WI38 (cell line): ENCODE measurements around the gene IGHMBP2.
"Not testable (repeated sequence)": the region's sequence is repeated elsewhere in the genome, so short reads cannot be mapped to it uniquely, and the experiment has no call there.

Experiments used
- H3K4me3 ChIP-seq: 2 replicates; pipeline ENCODE4 v1.5.1; 2011; ENCODE audit warnings: low read depth, mild to moderate bottlenecking, control low read depth, low read length
- CTCF ChIP-seq: IDR thresholded peaks from 2 replicates; pipeline ENCODE4 v1.5.1; 2012; ENCODE audit warnings: low read depth, mild to moderate bottlenecking, control low read depth, low read length

The IGHMBP2 gene

GRCh38 chr11:68903288-68904247 lies at the start of gene IGHMBP2, which contains the start of gene MRPL21:
Gene IGHMBP2 (plus strand): TSS chr11:68903891. CDS start chr11:68903953, 62 bp downstream.
Gene MRPL21 (minus strand): TSS chr11:68903832. CDS start chr11:68903810, 22 bp downstream.
- peak within 1 kb of the TSS; percentile 99 for H3K4me3 ChIP-seq
- TF ChIP-seq CTCF, result no peak

- no peak overlapping the region for H3K4me3 ChIP-seq
- TF ChIP-seq CTCF, result no peak
Observed at GRCh38 chr11:68854273-68854958, 49.3 kb upstream of the IGHMBP2 start.

GRCh38 chr11:68855205-68855981 lies 48.3 kb upstream of the IGHMBP2 start:
- peak overlapping the region; percentile 47 for H3K4me3 ChIP-seq
- TF ChIP-seq CTCF, result no peak

GRCh38 chr11:68856425-68857030 lies 47.2 kb upstream of the IGHMBP2 start:
- H3K4me3 ChIP-seq, result not testable (repeated sequence)

- no peak for TF ChIP-seq CTCF
- H3K4me3 ChIP-seq, result no peak overlapping the region
Observed at GRCh38 chr11:68857037-68857586, 46.6 kb upstream of the IGHMBP2 start.

- no peak for TF ChIP-seq CTCF
Observed at GRCh38 chr11:68859123-68859522, 44.6 kb upstream of the IGHMBP2 start.

GRCh38 chr11:68862421-68862820 lies 41.3 kb upstream of the IGHMBP2 start:
- no peak for TF ChIP-seq CTCF
- no peak overlapping the region for H3K4me3 ChIP-seq

More at GRCh38 chr11:68859123-68859522, 44.6 kb upstream of the IGHMBP2 start:
- no peak overlapping the region for H3K4me3 ChIP-seq
